Endothelial cell (in vitro differentiated cells): ENCODE data around the gene RNF167. TPM values are rescaled to one million over a fixed set of nuclear protein-coding genes. Genes with fewer than 3 reads are reported as not detected.
A peak's percentile ranks its signal among the peaks of the same experiment; 100 is the strongest.

Experiments
- DNase-seq: peaks from one replicate; pipeline ENCODE4 v3.0.0; 2021; ENCODE audit warnings: low spot score
- H3K27ac Mint-ChIP-seq: one replicate; pipeline ENCODE4 v1.8.0; 2021; ENCODE audit warnings: mixed read lengths, inconsistent platforms; ENCODE audit not compliant: unreplicated experiment
- H3K27me3 Mint-ChIP-seq: one replicate; pipeline ENCODE4 v1.8.0; 2021; ENCODE audit warnings: mild to moderate bottlenecking, moderate library complexity, mixed read lengths, inconsistent platforms; ENCODE audit not compliant: unreplicated experiment
- H3K36me3 Mint-ChIP-seq: one replicate; pipeline ENCODE4 v1.8.0; 2021; ENCODE audit warnings: mild to moderate bottlenecking, low read depth, mixed read lengths, inconsistent platforms; ENCODE audit not compliant: unreplicated experiment
- H3K4me1 Mint-ChIP-seq: one replicate; pipeline ENCODE4 v1.8.0; 2021; ENCODE audit warnings: mild to moderate bottlenecking, mixed read lengths, inconsistent platforms; ENCODE audit not compliant: unreplicated experiment
- H3K4me3 Mint-ChIP-seq: one replicate; pipeline ENCODE4 v1.8.0; 2021; ENCODE audit warnings: mild to moderate bottlenecking, mixed read lengths, inconsistent platforms; ENCODE audit not compliant: unreplicated experiment
- H3K9me3 Mint-ChIP-seq: one replicate; pipeline ENCODE4 v1.8.0; 2021; ENCODE audit warnings: mixed read lengths, inconsistent platforms; ENCODE audit not compliant: unreplicated experiment
- CTCF ChIP-seq: fragments of 200-600 bp; sonication (generic); IDR thresholded peaks from one replicate; pipeline ENCODE4 v1.5.0; 2021; ENCODE audit warnings: antibody characterized with exemption; ENCODE audit not compliant: unreplicated experiment
- total RNA-seq: library from RNA; stranded (reverse); fragmentation: NEBNext Ultra II Directional; extraction: Animal tissue kit (Norgen Biotek cat#: 25700); gene quantifications from one replicate; pipeline ENCODE4 v1.2.1, GENCODE V29; 2021; ENCODE audit not compliant: unreplicated experiment

Gene RNF167
- total RNA-seq, 1 donor from 2014 or later: 92.3 TPM

GRCh38 chr17:4897198-4897687 is 42.8 kb upstream of the RNF167 start:
- Mint-ChIP-seq H3K4me1 (peaks cover 10% of the 10 kb centered on the region), H3K4me3 (peak overlapping the region; percentile 66), H3K9me3 (no peaks in the 10 kb centered on the region), H3K27me3 (peaks cover 23% of the 10 kb centered on the region), H3K36me3 (peaks cover 25% of the 10 kb centered on the region), H3K27ac (peak overlapping the region; percentile 63)
- DNase-seq: no peak
- no peak for TF ChIP-seq CTCF

- Mint-ChIP-seq H3K27me3 (peaks cover 24% of the 10 kb centered on the region), H3K36me3 (peaks cover 25% of the 10 kb centered on the region), H3K9me3 (no peaks in the 10 kb centered on the region), H3K4me1 (peaks cover 10% of the 10 kb centered on the region), H3K27ac (no peak overlapping the region), H3K4me3 (no peak overlapping the region)
- no peak for DNase-seq
- no peak for TF ChIP-seq CTCF
Observed at GRCh38 chr17:4897785-4898184, 42.3 kb upstream of the RNF167 start.

GRCh38 chr17:4898351-4898750 is 41.7 kb upstream of the RNF167 start:
- Mint-ChIP-seq H3K4me3 (peak overlapping the region; percentile 87), H3K36me3 (peaks cover 25% of the 10 kb centered on the region), H3K9me3 (no peaks in the 10 kb centered on the region), H3K4me1 (peaks cover 10% of the 10 kb centered on the region), H3K27me3 (peaks cover 24% of the 10 kb centered on the region), H3K27ac (no peak overlapping the region)
- DNase-seq: no peak
- TF ChIP-seq CTCF: no peak

- peaks cover 25% of the 10 kb centered on the region for H3K36me3 Mint-ChIP-seq
- peak overlapping the region; percentile 87 for H3K4me3 Mint-ChIP-seq
- peaks cover 26% of the 10 kb centered on the region for H3K27me3 Mint-ChIP-seq
Observed at GRCh38 chr17:4898927-4899326, 41.1 kb upstream of the RNF167 start.

More at GRCh38 chr17:4898927-4899326, 41.1 kb upstream of the RNF167 start:
- TF ChIP-seq CTCF: no peak
- no peak overlapping the region for H3K27ac Mint-ChIP-seq
- DNase-seq: no peak
- H3K4me1 Mint-ChIP-seq: peaks cover 10% of the 10 kb centered on the region
- H3K9me3 Mint-ChIP-seq: no peaks in the 10 kb centered on the region
